ENCODE data around the gene ZNF750. TPM values are rescaled to one million over a fixed set of nuclear protein-coding genes. Genes with fewer than 3 reads are reported as not detected.
A peak's percentile ranks its signal among the peaks of the same experiment; 100 is the strongest.

ZNF750 gene
- total RNA-seq, 4 donors from 2014 or later = not detected

DNA sequence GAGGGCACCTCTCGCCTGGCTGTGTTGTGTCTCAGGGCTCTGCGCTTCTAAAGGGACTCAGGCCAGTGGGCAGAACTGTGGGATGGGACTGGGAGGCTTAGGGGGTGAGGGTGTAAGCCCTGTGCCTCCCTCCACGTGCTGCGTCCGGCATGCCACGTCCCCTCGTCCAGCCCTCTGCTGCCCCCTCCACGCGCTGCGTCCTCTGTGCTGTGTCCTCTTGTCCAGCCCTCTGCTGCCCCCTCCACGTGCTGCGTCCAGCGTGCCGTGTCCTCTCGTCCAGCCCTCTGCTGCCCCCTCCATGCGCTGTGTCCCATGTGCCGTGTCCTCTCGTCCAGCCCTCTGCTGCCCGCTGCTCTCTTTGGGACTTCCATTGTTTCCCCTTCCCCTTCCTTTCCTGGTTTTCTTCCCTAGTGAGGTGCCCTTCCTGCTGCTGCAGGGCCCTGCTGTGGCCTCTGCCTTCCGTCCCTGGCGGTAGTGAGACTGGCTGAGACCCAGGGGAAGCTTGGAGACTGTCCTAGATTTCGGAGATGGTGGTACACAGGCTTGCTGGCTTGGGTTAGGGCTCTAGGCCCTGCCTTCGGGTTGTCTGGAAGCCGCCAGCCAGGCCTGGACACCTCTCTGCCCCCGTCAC, 6.4 kb upstream of the ZNF750 start:
- TF ChIP-seq, protein P1, sequence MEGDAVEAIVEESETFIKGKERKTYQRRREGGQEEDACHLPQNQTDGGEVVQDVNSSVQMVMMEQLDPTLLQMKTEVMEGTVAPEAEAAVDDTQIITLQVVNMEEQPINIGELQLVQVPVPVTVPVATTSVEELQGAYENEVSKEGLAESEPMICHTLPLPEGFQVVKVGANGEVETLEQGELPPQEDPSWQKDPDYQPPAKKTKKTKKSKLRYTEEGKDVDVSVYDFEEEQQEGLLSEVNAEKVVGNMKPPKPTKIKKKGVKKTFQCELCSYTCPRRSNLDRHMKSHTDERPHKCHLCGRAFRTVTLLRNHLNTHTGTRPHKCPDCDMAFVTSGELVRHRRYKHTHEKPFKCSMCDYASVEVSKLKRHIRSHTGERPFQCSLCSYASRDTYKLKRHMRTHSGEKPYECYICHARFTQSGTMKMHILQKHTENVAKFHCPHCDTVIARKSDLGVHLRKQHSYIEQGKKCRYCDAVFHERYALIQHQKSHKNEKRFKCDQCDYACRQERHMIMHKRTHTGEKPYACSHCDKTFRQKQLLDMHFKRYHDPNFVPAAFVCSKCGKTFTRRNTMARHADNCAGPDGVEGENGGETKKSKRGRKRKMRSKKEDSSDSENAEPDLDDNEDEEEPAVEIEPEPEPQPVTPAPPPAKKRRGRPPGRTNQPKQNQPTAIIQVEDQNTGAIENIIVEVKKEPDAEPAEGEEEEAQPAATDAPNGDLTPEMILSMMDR (IDR thresholded peaks at IDR 0.05) = no peak
- ATAC-seq (ENCODE audit: low FRiP score) (peak; percentile 20), DNase-seq (ENCODE audit: low spot score) (no peak)

DNA sequence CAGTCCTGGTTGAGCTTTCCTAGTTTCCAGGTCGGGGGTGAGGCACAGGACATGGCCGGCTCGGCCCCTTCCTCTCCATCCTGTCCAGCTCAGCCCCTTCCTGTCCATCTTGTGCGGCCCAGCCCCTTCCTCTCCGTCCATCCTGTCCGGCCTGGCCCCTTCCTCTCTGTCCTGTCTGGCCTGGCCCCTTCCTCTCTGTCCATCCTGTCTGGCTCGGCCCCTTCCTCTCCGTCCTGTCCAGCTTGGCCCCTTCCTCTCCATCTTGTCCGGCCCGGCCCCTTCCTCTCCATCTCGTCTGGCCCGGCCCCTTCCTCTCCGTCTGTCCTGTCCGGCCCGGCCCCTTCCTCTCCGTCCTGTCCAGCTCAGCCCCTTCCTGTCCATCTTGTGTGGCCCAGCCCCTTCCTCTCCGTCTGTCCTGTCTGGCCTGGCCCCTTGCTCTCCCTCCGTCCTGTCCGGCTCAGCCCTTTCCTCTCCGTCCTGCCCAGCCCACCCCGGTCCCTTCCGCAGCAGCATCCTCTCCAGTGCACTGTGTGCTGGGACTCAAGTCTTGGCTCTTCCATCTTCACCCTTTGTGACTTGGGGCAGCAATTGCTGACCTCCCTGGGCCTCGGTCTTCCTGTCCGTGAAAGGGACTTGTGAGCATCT, 5.5 kb upstream of the ZNF750 start:
- ATAC-seq (ENCODE audit: low FRiP score) (no peak), DNase-seq (ENCODE audit: low spot score) (no peak)
- TF ChIP-seq, protein P1 (IDR thresholded peaks at IDR 0.05) = no peak

DNA sequence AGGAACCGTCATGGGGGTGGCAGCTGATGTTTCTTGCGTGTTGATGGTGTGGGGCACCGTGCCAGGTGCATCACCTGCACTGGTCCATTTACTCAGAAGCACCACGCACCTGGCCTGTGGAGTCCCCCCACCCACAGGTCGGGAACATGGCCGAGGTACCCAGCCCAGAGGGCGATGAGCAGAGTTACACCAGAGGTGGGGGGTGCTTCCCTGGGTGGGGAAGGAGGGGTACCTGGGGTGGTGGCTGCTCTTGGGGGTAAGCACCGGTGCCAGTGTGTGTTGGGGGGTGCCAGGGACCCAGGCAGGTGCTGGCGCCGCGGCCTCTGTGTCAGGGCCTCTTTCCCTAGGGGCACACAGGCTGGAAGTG, 5.0 kb upstream of the ZNF750 start:
- no peak for ATAC-seq (ENCODE audit: low FRiP score)
- TF ChIP-seq, protein P1 (IDR thresholded peaks at IDR 0.05) = no peak
- DNase-seq (ENCODE audit: low spot score) = no peak

DNA sequence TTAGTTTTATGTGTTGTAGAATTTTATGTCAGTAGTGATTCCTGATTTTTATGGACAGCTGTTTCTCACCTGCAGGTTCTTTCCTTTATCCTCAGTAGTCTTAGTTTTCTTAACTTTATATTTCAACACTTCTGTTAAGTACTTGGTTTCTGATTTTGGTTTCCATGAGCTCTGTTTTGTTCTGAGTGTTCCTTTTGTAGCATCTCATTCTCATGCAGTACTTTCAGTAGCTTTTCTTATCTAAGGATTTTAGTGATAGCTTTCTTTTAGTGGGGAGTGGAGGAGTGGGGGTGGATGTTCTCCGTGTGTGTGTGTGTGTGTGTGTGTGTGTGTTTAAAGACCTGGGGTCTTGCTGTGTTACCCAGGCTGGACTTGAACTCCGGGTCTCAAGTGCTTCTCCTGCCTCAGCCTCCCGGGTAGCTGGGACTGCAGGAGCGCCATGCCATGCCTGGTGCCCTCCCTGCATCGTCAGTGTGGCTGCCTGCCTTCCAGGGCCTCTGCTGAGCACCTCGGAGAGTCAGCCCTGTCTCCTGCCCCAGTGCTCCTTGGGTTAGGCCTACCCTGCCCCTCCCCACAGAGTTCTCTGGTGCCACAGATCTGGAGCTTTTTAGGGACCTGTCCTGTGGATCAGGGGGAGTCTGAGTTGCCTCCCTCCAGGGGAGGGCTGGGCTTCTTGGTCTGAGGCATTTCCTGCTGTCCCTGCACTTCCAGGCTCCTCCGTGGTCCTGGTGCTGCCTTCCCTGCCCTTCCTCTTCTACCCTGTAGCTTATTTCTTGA, 4.3 kb upstream of the ZNF750 start:
- ATAC-seq (ENCODE audit: low FRiP score) (no peak), DNase-seq (ENCODE audit: low spot score) (no peak)
- TF ChIP-seq, protein P1 (IDR thresholded peaks at IDR 0.05) = no peak

DNA sequence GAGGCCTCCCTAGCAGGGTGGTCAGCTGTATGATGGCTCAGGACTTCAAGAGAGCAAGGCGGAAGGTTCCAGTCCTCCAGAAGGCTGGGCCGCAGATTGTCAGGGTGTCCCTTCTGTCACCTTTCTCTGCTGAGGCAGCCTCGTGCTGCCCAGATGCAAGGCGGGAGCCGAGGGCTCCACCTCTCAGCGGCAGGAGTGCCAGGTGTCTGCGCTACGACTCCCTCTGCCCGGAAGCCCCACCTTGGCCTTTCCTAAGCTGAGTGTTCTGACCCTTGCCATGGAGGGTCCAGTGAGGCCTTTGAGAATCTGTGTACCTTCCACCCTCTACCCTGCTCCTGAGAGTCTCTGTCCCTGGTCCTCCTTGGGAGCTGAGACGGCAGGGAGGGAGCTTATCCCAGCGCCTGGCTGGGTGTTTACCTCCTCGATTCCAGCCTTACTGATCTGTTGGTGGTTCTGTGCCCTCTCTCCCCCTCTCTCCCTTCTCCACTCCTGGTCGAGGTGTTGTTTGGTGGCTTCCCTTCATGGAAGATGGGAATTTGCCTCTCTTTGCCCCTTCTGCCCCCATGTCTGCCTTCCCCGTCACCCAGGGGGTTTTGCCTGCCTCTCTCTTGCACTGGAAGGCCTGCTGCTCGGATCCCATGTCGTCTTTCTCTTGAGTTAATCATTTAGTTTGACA, 2.2 kb upstream of the ZNF750 start:
- ATAC-seq (ENCODE audit: low FRiP score) = no peak
- DNase-seq (ENCODE audit: low spot score) = no peak
- TF ChIP-seq, protein P1 (IDR thresholded peaks at IDR 0.05) = no peak

DNA sequence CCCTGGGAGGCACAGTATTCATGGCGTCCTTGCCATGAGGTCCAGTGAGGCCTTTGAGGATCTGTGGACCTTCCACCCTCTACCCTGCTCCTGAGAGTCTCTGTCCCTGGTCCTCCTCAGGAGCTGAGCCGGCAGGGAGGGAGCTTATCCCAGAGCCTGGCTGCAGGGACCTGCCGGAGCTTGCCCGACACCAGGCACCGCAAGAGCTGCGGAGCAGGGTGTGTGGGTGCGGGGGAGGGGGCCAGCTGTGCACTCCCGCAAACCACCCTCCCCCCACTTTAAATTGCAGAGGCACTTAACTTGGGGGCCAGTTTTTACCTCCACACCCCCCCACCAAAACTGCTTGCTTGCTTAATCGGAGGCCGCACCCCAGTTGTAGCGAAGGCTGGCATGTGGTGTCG, 609 bp upstream of the ZNF750 start:
- DNase-seq (ENCODE audit: low spot score) (no peak), ATAC-seq (ENCODE audit: low FRiP score) (no peak)
- TF ChIP-seq, protein P1 (IDR thresholded peaks at IDR 0.05) = no peak

Data from omental fat pad (tissue), 4 donors.